Neural progenitor cell (in vitro differentiated cells): ENCODE measurements around the gene USE1.

ENCODE experiments used
- CTCF ChIP-seq: fragments of 200-600 bp; sonication (generic); IDR thresholded peaks from 2 replicates; pipeline ENCODE4 v1.5.1; 2017; ENCODE audit warnings: antibody characterized with exemption, mild to moderate bottlenecking
- EZH2 ChIP-seq: fragments of 200-600 bp; sonication (generic); IDR thresholded peaks from 2 replicates; pipeline ENCODE4 v1.6.1; 2017; ENCODE audit warnings: antibody characterized with exemption, mild to moderate bottlenecking, moderate library complexity

- TF ChIP-seq CTCF (no peak), EZH2 (no peak)
Observed at GRCh38 chr19:17243211-17243829, 28.2 kb downstream of the USE1 start.
